ENCODE measurements around the gene ALB.

ALB gene

GRCh38 chr4:73421708-73422457 is 17.8 kb downstream of the ALB start:
- Histone ChIP-seq H3K36me3 (ENCODE audit: control insufficient read depth, insufficient read depth, low read length) (no peaks in the 10 kb centered on the region), H3K4me3 (ENCODE audit: low read length) (no peak overlapping the region), H3K9ac (ENCODE audit: low read length) (no peak overlapping the region), H3K27ac (ENCODE audit: low read depth, low read length) (no peak overlapping the region), H3K27me3 (ENCODE audit: control insufficient read depth, insufficient read depth, low read length) (no peaks in the 10 kb centered on the region), H3K4me1 (ENCODE audit: control insufficient read depth, insufficient read depth, low read length) (no peaks in the 10 kb centered on the region)

GRCh38 chr4:73422458-73422752 is 18.3 kb downstream of the ALB start:
- H3K36me3 ChIP-seq (ENCODE audit: control insufficient read depth, insufficient read depth, low read length): no peaks in the 10 kb centered on the region
- H3K27ac ChIP-seq (ENCODE audit: low read depth, low read length): no peak overlapping the region
- no peaks in the 10 kb centered on the region for H3K4me1 ChIP-seq (ENCODE audit: control insufficient read depth, insufficient read depth, low read length)
- no peak overlapping the region for H3K4me3 ChIP-seq (ENCODE audit: low read length)
- H3K27me3 ChIP-seq (ENCODE audit: control insufficient read depth, insufficient read depth, low read length): no peaks in the 10 kb centered on the region
- no peak overlapping the region for H3K9ac ChIP-seq (ENCODE audit: low read length)

- no peaks in the 10 kb centered on the region for H3K36me3 ChIP-seq (ENCODE audit: control insufficient read depth, insufficient read depth, low read length)
- no peaks in the 10 kb centered on the region for H3K4me1 ChIP-seq (ENCODE audit: control insufficient read depth, insufficient read depth, low read length)
- H3K9ac ChIP-seq (ENCODE audit: low read length): no peak overlapping the region
- no peak overlapping the region for H3K4me3 ChIP-seq (ENCODE audit: low read length)
- no peak overlapping the region for H3K27ac ChIP-seq (ENCODE audit: low read depth, low read length)
- no peaks in the 10 kb centered on the region for H3K27me3 ChIP-seq (ENCODE audit: control insufficient read depth, insufficient read depth, low read length)
Measured at GRCh38 chr4:73423184-73423583, 19.1 kb downstream of the ALB start.

- Histone ChIP-seq H3K4me3 (ENCODE audit: low read length) (no peak overlapping the region), H3K9ac (ENCODE audit: low read length) (no peak overlapping the region), H3K4me1 (ENCODE audit: control insufficient read depth, insufficient read depth, low read length) (no peaks in the 10 kb centered on the region), H3K27ac (ENCODE audit: low read depth, low read length) (no peak overlapping the region), H3K27me3 (ENCODE audit: control insufficient read depth, insufficient read depth, low read length) (no peaks in the 10 kb centered on the region), H3K36me3 (ENCODE audit: control insufficient read depth, insufficient read depth, low read length) (no peaks in the 10 kb centered on the region)
Measured at GRCh38 chr4:73426666-73427065, 22.6 kb downstream of the ALB start.

- Histone ChIP-seq H3K4me1 (ENCODE audit: control insufficient read depth, insufficient read depth, low read length) (no peaks in the 10 kb centered on the region), H3K4me3 (ENCODE audit: low read length) (no peak overlapping the region), H3K27me3 (ENCODE audit: control insufficient read depth, insufficient read depth, low read length) (no peaks in the 10 kb centered on the region), H3K36me3 (ENCODE audit: control insufficient read depth, insufficient read depth, low read length) (no peaks in the 10 kb centered on the region), H3K27ac (ENCODE audit: low read depth, low read length) (no peak overlapping the region), H3K9ac (ENCODE audit: low read length) (no peak overlapping the region)
Measured at GRCh38 chr4:73429118-73429517, 25.0 kb downstream of the ALB start.

- Histone ChIP-seq H3K4me3 (ENCODE audit: low read length) (no peak overlapping the region), H3K4me1 (ENCODE audit: control insufficient read depth, insufficient read depth, low read length) (no peaks in the 10 kb centered on the region)
Measured at GRCh38 chr4:73429826-73430587, 25.9 kb downstream of the ALB start.

GRCh38 chr4:73431813-73432168 is 27.7 kb downstream of the ALB start:
- no peak overlapping the region for H3K9ac ChIP-seq (ENCODE audit: low read length)
- no peaks in the 10 kb centered on the region for H3K27me3 ChIP-seq (ENCODE audit: control insufficient read depth, insufficient read depth, low read length)
- H3K4me3 ChIP-seq (ENCODE audit: low read length): no peak overlapping the region
- no peaks in the 10 kb centered on the region for H3K4me1 ChIP-seq (ENCODE audit: control insufficient read depth, insufficient read depth, low read length)
- no peaks in the 10 kb centered on the region for H3K36me3 ChIP-seq (ENCODE audit: control insufficient read depth, insufficient read depth, low read length)
- H3K27ac ChIP-seq (ENCODE audit: low read depth, low read length): no peak overlapping the region

More at GRCh38 chr4:73429826-73430587, 25.9 kb downstream of the ALB start:
- H3K27me3 ChIP-seq (ENCODE audit: control insufficient read depth, insufficient read depth, low read length): no peaks in the 10 kb centered on the region
- no peak overlapping the region for H3K9ac ChIP-seq (ENCODE audit: low read length)
- H3K36me3 ChIP-seq (ENCODE audit: control insufficient read depth, insufficient read depth, low read length): no peaks in the 10 kb centered on the region
- no peak overlapping the region for H3K27ac ChIP-seq (ENCODE audit: low read depth, low read length)

GRCh38 chr4:73432169-73433000 is 28.3 kb downstream of the ALB start:
- Histone ChIP-seq H3K36me3 (ENCODE audit: control insufficient read depth, insufficient read depth, low read length) (no peaks in the 10 kb centered on the region), H3K9ac (ENCODE audit: low read length) (no peak overlapping the region), H3K4me1 (ENCODE audit: control insufficient read depth, insufficient read depth, low read length) (no peaks in the 10 kb centered on the region), H3K27ac (ENCODE audit: low read depth, low read length) (no peak overlapping the region), H3K27me3 (ENCODE audit: control insufficient read depth, insufficient read depth, low read length) (no peaks in the 10 kb centered on the region), H3K4me3 (ENCODE audit: low read length) (no peak overlapping the region)

- no peaks in the 10 kb centered on the region for H3K36me3 ChIP-seq (ENCODE audit: control insufficient read depth, insufficient read depth, low read length)
- no peaks in the 10 kb centered on the region for H3K27me3 ChIP-seq (ENCODE audit: control insufficient read depth, insufficient read depth, low read length)
- no peak overlapping the region for H3K27ac ChIP-seq (ENCODE audit: low read depth, low read length)
- H3K9ac ChIP-seq (ENCODE audit: low read length): no peak overlapping the region
- no peak overlapping the region for H3K4me3 ChIP-seq (ENCODE audit: low read length)
- H3K4me1 ChIP-seq (ENCODE audit: control insufficient read depth, insufficient read depth, low read length): no peaks in the 10 kb centered on the region
Measured at GRCh38 chr4:73433140-73433539, 29.1 kb downstream of the ALB start.

GRCh38 chr4:73434311-73434710 is 30.2 kb downstream of the ALB start:
- Histone ChIP-seq H3K27me3 (ENCODE audit: control insufficient read depth, insufficient read depth, low read length) (no peaks in the 10 kb centered on the region), H3K36me3 (ENCODE audit: control insufficient read depth, insufficient read depth, low read length) (no peaks in the 10 kb centered on the region)

GRCh38 chr4:73435984-73436383 is 31.9 kb downstream of the ALB start, which contains the start of gene AFP:
TSS of gene AFP (plus strand) at chr4:73436221. CDS start at chr4:73436263, 42 bp downstream.
- Histone ChIP-seq H3K27me3 (ENCODE audit: control insufficient read depth, insufficient read depth, low read length) (no peaks in the 10 kb centered on the region), H3K4me3 (ENCODE audit: low read length) (no peak within 1 kb of the TSS), H3K27ac (ENCODE audit: low read depth, low read length) (no peak within 1 kb of the TSS), H3K9ac (ENCODE audit: low read length) (no peak within 1 kb of the TSS), H3K4me1 (ENCODE audit: control insufficient read depth, insufficient read depth, low read length) (no peaks in the 10 kb centered on the region), H3K36me3 (ENCODE audit: control insufficient read depth, insufficient read depth, low read length) (no peaks in the 10 kb centered on the region)

More at GRCh38 chr4:73434311-73434710, 30.2 kb downstream of the ALB start:
- H3K27ac ChIP-seq (ENCODE audit: low read depth, low read length): no peak overlapping the region
- H3K4me1 ChIP-seq (ENCODE audit: control insufficient read depth, insufficient read depth, low read length): no peaks in the 10 kb centered on the region
- H3K9ac ChIP-seq (ENCODE audit: low read length): no peak overlapping the region
- H3K4me3 ChIP-seq (ENCODE audit: low read length): no peak overlapping the region

All from rectal smooth muscle tissue (tissue), 1 donor.